PFSK-1 (cell line): ENCODE measurements around the gene ADM2.
A peak's percentile ranks its signal among the peaks of the same experiment; 100 is the strongest.

Source experiments
- FOXP2 ChIP-seq: optimal IDR thresholded peaks from 2 replicates; pipeline ENCODE3; 2011; ENCODE audit warnings: borderline replicate concordance, control low read depth, inconsistent platforms; ENCODE audit not compliant: insufficient read depth; ENCODE audit errors: extremely low read length, extremely low read depth
- POLR2AphosphoS5 ChIP-seq: IDR thresholded peaks from 2 replicates; pipeline ENCODE4 v1.6.1; 2012; ENCODE audit warnings: low read depth, mild to moderate bottlenecking, control low read depth, low read length, moderate library complexity
- SIN3A ChIP-seq: IDR thresholded peaks from 2 replicates; pipeline ENCODE4 v1.6.1; 2012; ENCODE audit warnings: mild to moderate bottlenecking, low read length, moderate library complexity, borderline replicate concordance; ENCODE audit not compliant: insufficient read depth
- TAF1 ChIP-seq: IDR thresholded peaks from 2 replicates; pipeline ENCODE4 v1.6.1; 2012; ENCODE audit warnings: low read length, control low read depth, borderline replicate concordance; ENCODE audit not compliant: insufficient read depth
- TF ChIP-seq, protein P1 (sequence below), 2 experiments: IDR thresholded peaks; 2 replicates each; pipeline versions ENCODE4 v1.6.1 to v1.8.0; 2011 to 2012; ENCODE audit warnings: low read depth in 2 of 2, low read length in 2 of 2, control low read depth in 1 of 2, inconsistent platforms in 1 of 2, mild to moderate bottlenecking in 1 of 2, moderate library complexity in 1 of 2; ENCODE audit not compliant: insufficient read depth in 1 of 2

ADM2 gene

DNA sequence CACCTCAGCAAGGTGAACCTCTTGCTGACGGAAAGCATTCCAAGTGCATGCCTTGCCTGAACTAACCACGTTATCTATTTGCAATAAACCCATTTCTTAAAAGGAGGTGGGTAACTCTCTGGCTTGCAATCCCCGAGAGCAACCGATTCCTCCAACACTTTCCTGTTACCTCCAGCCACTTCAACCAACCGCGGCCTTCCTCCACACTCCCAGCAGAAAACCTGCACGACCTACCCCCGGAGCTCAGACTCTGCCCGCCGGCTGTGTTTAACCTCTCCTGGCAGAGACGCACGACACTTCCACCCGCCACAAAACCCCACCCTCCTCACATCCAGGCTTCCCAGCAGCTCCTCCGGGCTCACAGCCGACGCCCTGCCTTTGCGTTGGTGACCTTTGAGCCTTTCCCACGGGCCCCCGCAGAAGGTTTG, 43.3 kb downstream of the ADM2 start:
- no peak for TF ChIP-seq TAF1
- TF ChIP-seq POLR2AphosphoS5, result no peak
- no peak for TF ChIP-seq SIN3A
- TF ChIP-seq, protein P1, sequence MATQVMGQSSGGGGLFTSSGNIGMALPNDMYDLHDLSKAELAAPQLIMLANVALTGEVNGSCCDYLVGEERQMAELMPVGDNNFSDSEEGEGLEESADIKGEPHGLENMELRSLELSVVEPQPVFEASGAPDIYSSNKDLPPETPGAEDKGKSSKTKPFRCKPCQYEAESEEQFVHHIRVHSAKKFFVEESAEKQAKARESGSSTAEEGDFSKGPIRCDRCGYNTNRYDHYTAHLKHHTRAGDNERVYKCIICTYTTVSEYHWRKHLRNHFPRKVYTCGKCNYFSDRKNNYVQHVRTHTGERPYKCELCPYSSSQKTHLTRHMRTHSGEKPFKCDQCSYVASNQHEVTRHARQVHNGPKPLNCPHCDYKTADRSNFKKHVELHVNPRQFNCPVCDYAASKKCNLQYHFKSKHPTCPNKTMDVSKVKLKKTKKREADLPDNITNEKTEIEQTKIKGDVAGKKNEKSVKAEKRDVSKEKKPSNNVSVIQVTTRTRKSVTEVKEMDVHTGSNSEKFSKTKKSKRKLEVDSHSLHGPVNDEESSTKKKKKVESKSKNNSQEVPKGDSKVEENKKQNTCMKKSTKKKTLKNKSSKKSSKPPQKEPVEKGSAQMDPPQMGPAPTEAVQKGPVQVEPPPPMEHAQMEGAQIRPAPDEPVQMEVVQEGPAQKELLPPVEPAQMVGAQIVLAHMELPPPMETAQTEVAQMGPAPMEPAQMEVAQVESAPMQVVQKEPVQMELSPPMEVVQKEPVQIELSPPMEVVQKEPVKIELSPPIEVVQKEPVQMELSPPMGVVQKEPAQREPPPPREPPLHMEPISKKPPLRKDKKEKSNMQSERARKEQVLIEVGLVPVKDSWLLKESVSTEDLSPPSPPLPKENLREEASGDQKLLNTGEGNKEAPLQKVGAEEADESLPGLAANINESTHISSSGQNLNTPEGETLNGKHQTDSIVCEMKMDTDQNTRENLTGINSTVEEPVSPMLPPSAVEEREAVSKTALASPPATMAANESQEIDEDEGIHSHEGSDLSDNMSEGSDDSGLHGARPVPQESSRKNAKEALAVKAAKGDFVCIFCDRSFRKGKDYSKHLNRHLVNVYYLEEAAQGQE (IDR thresholded peaks at IDR 0.05; ENCODE audit: insufficient read depth in 1 of 2, low read depth in 2 of 2, low read length in 2 of 2), result no peak
- no peak for TF ChIP-seq FOXP2

DNA sequence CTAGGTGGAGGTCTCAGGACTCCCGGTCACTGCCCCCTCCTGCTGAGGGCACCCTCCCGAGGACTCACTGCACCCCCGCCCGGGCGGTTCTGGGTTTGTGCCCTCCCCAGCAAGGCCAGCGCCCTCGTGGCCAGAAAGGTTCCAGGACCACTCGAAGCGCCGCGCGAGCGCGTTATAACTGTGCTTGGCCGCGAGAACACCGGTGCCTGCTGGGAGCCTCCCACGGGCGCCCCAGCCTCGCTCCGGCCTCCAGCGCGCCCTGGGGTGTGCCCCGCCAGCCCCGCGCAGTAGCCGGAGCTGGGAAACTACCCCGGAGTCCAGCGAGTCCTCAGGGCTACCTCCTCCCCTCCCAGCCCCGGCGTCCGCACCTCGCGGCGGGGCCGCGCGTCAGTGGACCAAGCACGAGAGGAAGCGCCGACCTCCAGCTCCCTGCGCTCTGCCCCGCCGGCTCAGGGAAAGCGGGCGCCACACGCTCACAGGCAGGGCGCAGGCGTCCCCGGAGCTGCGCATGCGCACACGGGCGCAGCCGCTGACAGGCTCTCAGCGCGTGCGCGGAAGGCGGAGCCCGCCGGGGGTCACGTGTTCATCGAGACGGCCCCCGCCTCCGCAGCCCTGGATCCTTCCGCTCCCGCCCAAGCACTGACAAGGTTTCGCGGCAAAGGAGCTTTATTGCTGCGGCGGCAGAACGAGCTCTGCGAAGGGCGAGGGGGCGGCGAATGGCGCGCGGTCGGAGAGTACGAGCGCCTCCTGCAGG, 43.9 kb downstream of the ADM2 start, which contains the start of gene SCO2:
TSS of gene SCO2 (minus strand) at position 495 of the 754 bp plus-strand sequence. CDS start 1,187 bp downstream, outside the sequence.
- TF ChIP-seq POLR2AphosphoS5, result peak; percentile 73
- peak; percentile 85; the same call in 1 of the 2 replicates for TF ChIP-seq TAF1
- TF ChIP-seq, protein P1 (IDR thresholded peaks at IDR 0.05; ENCODE audit: insufficient read depth in 1 of 2, low read depth in 2 of 2, low read length in 2 of 2), result no peak
- peak; percentile 13; the same call in 1 of the 2 replicates for TF ChIP-seq SIN3A
- no peak for TF ChIP-seq FOXP2

DNA sequence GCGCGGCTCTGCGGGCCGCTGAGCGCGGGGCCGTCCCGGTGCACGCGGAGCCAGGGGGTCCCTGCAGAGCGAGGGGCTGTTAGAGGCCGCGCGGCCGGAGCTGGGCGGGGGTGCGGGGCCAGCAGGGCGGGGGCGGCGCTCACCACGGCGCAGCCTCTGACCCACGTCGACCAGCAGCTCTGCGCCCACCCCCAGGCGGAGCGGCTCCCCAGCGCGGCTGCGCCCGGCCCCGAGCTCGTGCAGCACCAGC, 44.4 kb downstream of the ADM2 start:
- TF ChIP-seq, protein P1 (IDR thresholded peaks at IDR 0.05; ENCODE audit: insufficient read depth in 1 of 2, low read depth in 2 of 2, low read length in 2 of 2), result 0 out of 4 replicates have a peak, but pooled peaks of 1 of the 2 experiments have one; percentile 9
- TF ChIP-seq FOXP2, result no peak

DNA sequence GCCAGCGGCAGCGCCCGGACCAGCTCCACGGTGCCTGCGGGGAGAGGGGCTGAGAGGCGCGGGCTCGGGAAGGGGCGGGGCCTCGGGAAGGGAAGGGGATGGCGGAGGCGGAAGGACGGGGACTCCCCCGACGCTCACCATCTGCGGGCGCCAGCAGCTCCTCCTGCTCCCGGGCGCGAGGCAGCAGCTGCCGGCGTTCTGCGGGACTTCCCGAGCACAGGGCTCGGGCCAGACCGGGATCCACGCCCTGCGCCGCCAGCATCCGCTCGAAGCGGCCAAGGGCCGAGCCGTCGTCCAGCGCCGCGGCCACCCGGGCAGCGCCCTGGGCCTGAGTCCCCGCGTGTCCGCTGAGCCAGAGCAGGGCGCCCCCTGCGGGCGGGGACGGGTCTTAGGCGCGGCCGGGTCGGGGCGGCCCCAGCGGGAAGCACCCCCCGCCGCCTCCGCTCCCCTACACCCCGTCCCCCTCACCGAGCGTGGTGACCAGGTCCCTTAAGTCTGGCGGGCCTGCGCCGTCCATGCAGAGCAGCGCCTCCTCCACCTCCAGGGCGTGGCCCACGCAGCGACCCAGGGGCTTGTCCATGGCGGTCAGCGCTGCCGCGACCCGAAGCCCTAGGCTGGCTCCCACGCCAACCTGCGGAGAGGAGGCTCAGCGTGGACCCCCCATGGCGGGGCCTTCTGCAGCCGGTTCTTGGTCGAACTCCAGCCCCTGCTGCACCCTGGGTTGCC, 44.9 kb downstream of the ADM2 start:
- no peak for TF ChIP-seq SIN3A
- TF ChIP-seq, protein P1 (IDR thresholded peaks at IDR 0.05; ENCODE audit: insufficient read depth in 1 of 2, low read depth in 2 of 2, low read length in 2 of 2), result 0 out of 4 replicates have a peak, but pooled peaks of 1 of the 2 experiments have one; percentile 2
